GM23338 (cell line): Measurements from ENCODE around the gene ZNF490. TPM values are rescaled to one million over a fixed set of nuclear protein-coding genes. Genes with fewer than 3 reads are reported as not detected.

ENCODE experiments used
- ATAC-seq: fragments of 200-7000 bp; cut with Tn5 transposase; 3 replicates; pipeline ENCODE4 v1.9.1; 2020
- DNase-seq: peaks from one replicate; pipeline ENCODE4 v3.0.0-alpha.2; 2015; ENCODE audit warnings: low spot score
- H2AFZ ChIP-seq: fragments of 200-600 bp; sonication (generic); 2 replicates; pipeline ENCODE4 v1.8.0; 2016; ENCODE audit warnings: antibody characterized with exemption, mild to moderate bottlenecking, moderate library complexity
- H3F3A ChIP-seq: fragments of 200-600 bp; sonication (generic); replicated peaks from 2 replicates; pipeline ENCODE4 v1.8.0; 2017; ENCODE audit warnings: antibody characterized with exemption, mixed run types, low read depth
- H3K27ac ChIP-seq: fragments of 200-600 bp; sonication (generic); 2 replicates; pipeline ENCODE4 v1.6.1; 2016; ENCODE audit warnings: low read depth
- H3K27me3 ChIP-seq: fragments of 200-600 bp; sonication (generic); 2 replicates; pipeline ENCODE4 v1.8.0; 2016; ENCODE audit warnings: mild to moderate bottlenecking, mixed run types, moderate library complexity; ENCODE audit not compliant: insufficient read depth
- H3K36me3 ChIP-seq: fragments of 200-600 bp; sonication (generic); 2 replicates; pipeline ENCODE4 v1.8.0; 2016; ENCODE audit warnings: mild to moderate bottlenecking; ENCODE audit not compliant: insufficient read depth
- H3K4me1 ChIP-seq: fragments of 200-600 bp; sonication (generic); 2 replicates; pipeline ENCODE4 v1.8.0; 2016; ENCODE audit warnings: mild to moderate bottlenecking, moderate library complexity; ENCODE audit not compliant: insufficient read depth
- H3K4me2 ChIP-seq: fragments of 200-600 bp; sonication (generic); 2 replicates; pipeline ENCODE4 v1.7.1; 2017; ENCODE audit warnings: mixed run types
- H3K4me3 ChIP-seq: fragments of 200-600 bp; sonication (generic); 2 replicates; pipeline ENCODE4 v1.6.1; 2016; ENCODE audit warnings: mixed run types
- H3K79me2 ChIP-seq: fragments of 200-600 bp; sonication (generic); replicated peaks from 2 replicates; pipeline ENCODE4 v1.8.0; 2017; ENCODE audit warnings: mild to moderate bottlenecking; ENCODE audit not compliant: insufficient read depth
- H3K9me2 ChIP-seq: fragments of 200-600 bp; sonication (generic); 2 replicates; pipeline ENCODE4 v1.8.0; 2017; ENCODE audit not compliant: insufficient read depth
- H4K20me1 ChIP-seq: fragments of 200-600 bp; sonication (generic); replicated peaks from 2 replicates; pipeline ENCODE4 v1.8.0; 2017; ENCODE audit warnings: mild to moderate bottlenecking; ENCODE audit not compliant: insufficient read depth
- H3K27ac Mint-ChIP-seq: 2 replicates; pipeline ENCODE4 v1.8.0; 2020; ENCODE audit warnings: inconsistent platforms, mild to moderate bottlenecking, moderate library complexity, mixed read lengths
- H3K27me3 Mint-ChIP-seq: 3 replicates; pipeline ENCODE4 v1.8.0; 2022; ENCODE audit warnings: low read depth, mild to moderate bottlenecking, moderate library complexity, mixed read lengths, inconsistent platforms; ENCODE audit not compliant: insufficient read depth, poor library complexity
- H3K36me3 Mint-ChIP-seq: 3 replicates; pipeline ENCODE4 v1.8.0; 2021; ENCODE audit warnings: low read depth, mild to moderate bottlenecking, inconsistent platforms, moderate library complexity, mixed read lengths
- H3K4me1 Mint-ChIP-seq: 3 replicates; pipeline ENCODE4 v1.8.0; 2020; ENCODE audit warnings: mild to moderate bottlenecking, inconsistent platforms, mixed read lengths
- H3K4me3 Mint-ChIP-seq: 3 replicates; pipeline ENCODE4 v1.8.0; 2021; ENCODE audit warnings: moderate library complexity, mild to moderate bottlenecking, inconsistent platforms, mixed read lengths
- H3K9me3 Mint-ChIP-seq: 3 replicates; pipeline ENCODE4 v1.8.0; 2020; ENCODE audit warnings: moderate library complexity, mild to moderate bottlenecking, inconsistent platforms, mixed read lengths
- CREB1 ChIP-seq: fragments of 250-450 bp; sonication (Bioruptor Pico); IDR thresholded peaks from 2 replicates; pipeline ENCODE4 v1.5.0; 2020; ENCODE audit warnings: low read depth, mild to moderate bottlenecking, moderate library complexity
- CTCF ChIP-seq, 2 experiments: fragments of 200-600 bp in 1 of 2; sonication (generic) in 1 of 2; conservative IDR thresholded peaks; 2 replicates each; pipeline versions ENCODE4 v1.5.1 to v1.6.1; 2016 to 2017; ENCODE audit warnings: antibody characterized with exemption in 2 of 2, low read depth in 2 of 2, mild to moderate bottlenecking in 2 of 2, moderate library complexity in 1 of 2
- ETS1 ChIP-seq: IDR thresholded peaks from 2 replicates; pipeline ENCODE4 v1.6.1; 2016; ENCODE audit warnings: antibody characterized with exemption
- JUNB ChIP-seq: IDR thresholded peaks from one replicate; pipeline ENCODE4 v1.6.1; 2016; ENCODE audit warnings: antibody characterized with exemption; ENCODE audit not compliant: unreplicated experiment
- NANOG ChIP-seq: IDR thresholded peaks from 2 replicates; pipeline ENCODE4 v1.6.1; 2016; ENCODE audit warnings: antibody characterized with exemption, borderline replicate concordance
- POLR2AphosphoS5 ChIP-seq: IDR thresholded peaks from 2 replicates; pipeline ENCODE4 v1.6.1; 2016; ENCODE audit warnings: antibody characterized with exemption, low read depth
- STAT1 ChIP-seq: IDR thresholded peaks from one replicate; pipeline ENCODE4 v1.6.1; 2016; ENCODE audit warnings: antibody characterized with exemption; ENCODE audit not compliant: unreplicated experiment
- ZNF462 ChIP-seq: fragments of 250-450 bp; sonication (Bioruptor Pico); IDR thresholded peaks from 2 replicates; pipeline ENCODE4 v1.5.0; 2020; ENCODE audit warnings: mild to moderate bottlenecking, moderate library complexity
- polyA plus RNA-seq: library from polyadenylated mRNA; unstranded; fragments of >200 nt; fragmentation: Nextera tagmentation; extraction: Ambion mirVana; gene quantifications from 2 replicates; pipeline ENCODE4 v1.2.1, GENCODE V29; 2016
- total RNA-seq: library from RNA; depleted of rRNA; stranded (reverse); fragments of >200 nt; shearing (Covaris generic); gene quantifications from 2 replicates; pipeline ENCODE4 v1.2.3, GENCODE V29; 2014

The ZNF490 gene
- total and polyA plus RNA-seq, 2 experiments from 2014 or later = 1.4 to 7.3 TPM

- peaks cover 25% of the 10 kb centered on the region for H3K36me3 Mint-ChIP-seq
Observed at GRCh38 chr19:12551060-12551832, 59.4 kb downstream of the ZNF490 start, which contains the start of gene ZNF564. Gene ZNF564 (minus strand): TSS chr19:12551482. CDS start chr19:12551332, 150 bp downstream.

GRCh38 chr19:12546903-12547302 lies 63.7 kb downstream of the ZNF490 start:
- Histone ChIP-seq H3K4me3 (no peak overlapping the region), H3K36me3 (no peaks in the 10 kb centered on the region), H3F3A (peaks cover 7% of the 10 kb centered on the region; the same call in 1 of the 2 replicates), H2AFZ (no peak overlapping the region), H3K27me3 (no peaks in the 10 kb centered on the region), H3K27ac (no peak overlapping the region), H3K79me2 (peaks cover 77% of the 10 kb centered on the region), H4K20me1 (peaks cover 7% of the 10 kb centered on the region), H3K4me1 (peaks cover 6% of the 10 kb centered on the region), H3K4me2 (no peak overlapping the region), H3K9me2 (no peaks in the 10 kb centered on the region)
- Mint-ChIP-seq H3K36me3 (peaks cover 57% of the 10 kb centered on the region), H3K27ac (no peak overlapping the region), H3K4me3 (no peak overlapping the region), H3K27me3 (peaks cover 2% of the 10 kb centered on the region), H3K4me1 (peaks cover 11% of the 10 kb centered on the region), H3K9me3 (peaks cover 34% of the 10 kb centered on the region)
- ATAC-seq (no peak), DNase-seq (no peak)
- TF ChIP-seq ZNF462 (CRISPR knock-in tag) = no peak
- TF ChIP-seq JUNB = no peak
- TF ChIP-seq CREB1 (CRISPR knock-in tag) = no peak
- no peak for TF ChIP-seq CTCF (conservative IDR thresholded peaks at IDR 0.05; ENCODE audit: low read depth in 2 of 2)
- no peak for TF ChIP-seq NANOG
- no peak for TF ChIP-seq ETS1
- no peak for TF ChIP-seq STAT1

More at GRCh38 chr19:12551060-12551832, 59.4 kb downstream of the ZNF490 start, which contains the start of gene ZNF564:
- Histone ChIP-seq H4K20me1 (peaks cover 7% of the 10 kb centered on the region), H3F3A (peaks cover 7% of the 10 kb centered on the region), H3K36me3 (no peaks in the 10 kb centered on the region), H3K27ac (peak within 1 kb of the TSS; percentile 90), H3K27me3 (no peaks in the 10 kb centered on the region), H3K9me2 (no peaks in the 10 kb centered on the region), H2AFZ (peak within 1 kb of the TSS; percentile 92), H3K4me2 (peak within 1 kb of the TSS; percentile 93), H3K4me3 (peak within 1 kb of the TSS; percentile 99), H3K4me1 (peaks cover 11% of the 10 kb centered on the region), H3K79me2 (peaks cover 45% of the 10 kb centered on the region)
- TF ChIP-seq CREB1 (CRISPR knock-in tag) (peak; percentile 36; the same call in 1 of the 2 replicates), ETS1 (no peak; the same call in 1 of the 2 replicates), POLR2AphosphoS5 (peak; percentile 96)
- DNase-seq = peak; percentile 100
- Mint-ChIP-seq H3K4me3 (peak within 1 kb of the TSS; percentile 98), H3K9me3 (peaks cover 6% of the 10 kb centered on the region), H3K4me1 (peaks cover 18% of the 10 kb centered on the region), H3K27ac (peak within 1 kb of the TSS; percentile 98), H3K27me3 (peaks cover 8% of the 10 kb centered on the region)
- ATAC-seq = peak; percentile 94
